GM10248 (cell line): Measurements from ENCODE around the gene DCLK1.

Experiments used
- CTCF ChIA-PET: fragments of 300-600 bp; sonication (Branson Sonifier 250); formaldehyde crosslinking; extraction: SDS; loops from one replicate; lab custom pipeline; 2021; ENCODE audit warnings: antibody characterized with exemption; lab: Yijun Ruan, JAX
- POLR2A ChIA-PET: fragments of 350-650 bp; sonication (Branson Sonifier 250); formaldehyde crosslinking; extraction: SDS; loops from one replicate; lab custom pipeline; 2020; ENCODE audit warnings: antibody characterized with exemption; lab: Yijun Ruan, JAX
- DNase-seq: peaks from one replicate; pipeline ENCODE4 v3.0.0; 2012; ENCODE audit errors: extremely low spot score
- TF ChIP-seq, protein P1 (sequence below): IDR thresholded peaks from 2 replicates; pipeline ENCODE4 v1.5.1; 2012; ENCODE audit warnings: mild to moderate bottlenecking, low read depth; ENCODE audit errors: extremely low read depth, missing control alignments, control extremely low read depth

The DCLK1 gene

DNA sequence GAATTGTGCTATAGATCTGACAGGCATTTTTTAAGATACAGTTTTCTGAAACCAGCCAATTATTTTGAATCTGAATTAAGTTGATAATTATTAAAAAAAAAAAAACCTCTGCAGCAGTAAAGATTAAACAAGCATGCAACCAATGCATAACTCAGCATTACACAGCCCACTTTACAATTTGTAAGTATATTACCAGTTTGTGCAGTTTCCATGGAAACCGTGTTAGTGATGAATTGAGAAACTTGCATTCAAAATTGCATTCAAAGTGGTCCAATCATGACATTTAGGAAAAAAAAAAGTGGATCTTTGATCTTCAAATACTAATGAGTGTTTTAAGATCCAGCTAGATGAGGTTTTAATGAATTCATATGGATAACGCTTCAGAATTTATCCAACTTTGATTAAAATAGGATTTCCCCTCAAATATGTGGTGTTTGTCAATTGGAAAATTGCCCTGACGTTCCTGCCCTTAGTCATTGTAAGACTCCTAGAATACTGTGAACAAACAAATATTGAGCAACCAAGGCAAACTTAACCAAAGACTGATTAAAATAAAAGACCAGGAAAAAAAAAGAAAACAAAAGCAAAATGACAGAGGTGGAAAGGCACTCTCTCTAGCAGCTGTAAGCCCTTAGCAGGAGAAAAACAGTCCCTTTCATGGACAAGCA lies 339.9 kb downstream of the DCLK1 start:
- no peak for DNase-seq
- ChIA-PET CTCF (interaction anchor here (1.0 kb wide), 1 partner anchor 27 kb away, joined by 3 read pairs; no protein-coding TSS in a partner anchor), POLR2A (no interaction called here)
- TF ChIP-seq, protein P1, sequence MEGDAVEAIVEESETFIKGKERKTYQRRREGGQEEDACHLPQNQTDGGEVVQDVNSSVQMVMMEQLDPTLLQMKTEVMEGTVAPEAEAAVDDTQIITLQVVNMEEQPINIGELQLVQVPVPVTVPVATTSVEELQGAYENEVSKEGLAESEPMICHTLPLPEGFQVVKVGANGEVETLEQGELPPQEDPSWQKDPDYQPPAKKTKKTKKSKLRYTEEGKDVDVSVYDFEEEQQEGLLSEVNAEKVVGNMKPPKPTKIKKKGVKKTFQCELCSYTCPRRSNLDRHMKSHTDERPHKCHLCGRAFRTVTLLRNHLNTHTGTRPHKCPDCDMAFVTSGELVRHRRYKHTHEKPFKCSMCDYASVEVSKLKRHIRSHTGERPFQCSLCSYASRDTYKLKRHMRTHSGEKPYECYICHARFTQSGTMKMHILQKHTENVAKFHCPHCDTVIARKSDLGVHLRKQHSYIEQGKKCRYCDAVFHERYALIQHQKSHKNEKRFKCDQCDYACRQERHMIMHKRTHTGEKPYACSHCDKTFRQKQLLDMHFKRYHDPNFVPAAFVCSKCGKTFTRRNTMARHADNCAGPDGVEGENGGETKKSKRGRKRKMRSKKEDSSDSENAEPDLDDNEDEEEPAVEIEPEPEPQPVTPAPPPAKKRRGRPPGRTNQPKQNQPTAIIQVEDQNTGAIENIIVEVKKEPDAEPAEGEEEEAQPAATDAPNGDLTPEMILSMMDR: no peak

DNA sequence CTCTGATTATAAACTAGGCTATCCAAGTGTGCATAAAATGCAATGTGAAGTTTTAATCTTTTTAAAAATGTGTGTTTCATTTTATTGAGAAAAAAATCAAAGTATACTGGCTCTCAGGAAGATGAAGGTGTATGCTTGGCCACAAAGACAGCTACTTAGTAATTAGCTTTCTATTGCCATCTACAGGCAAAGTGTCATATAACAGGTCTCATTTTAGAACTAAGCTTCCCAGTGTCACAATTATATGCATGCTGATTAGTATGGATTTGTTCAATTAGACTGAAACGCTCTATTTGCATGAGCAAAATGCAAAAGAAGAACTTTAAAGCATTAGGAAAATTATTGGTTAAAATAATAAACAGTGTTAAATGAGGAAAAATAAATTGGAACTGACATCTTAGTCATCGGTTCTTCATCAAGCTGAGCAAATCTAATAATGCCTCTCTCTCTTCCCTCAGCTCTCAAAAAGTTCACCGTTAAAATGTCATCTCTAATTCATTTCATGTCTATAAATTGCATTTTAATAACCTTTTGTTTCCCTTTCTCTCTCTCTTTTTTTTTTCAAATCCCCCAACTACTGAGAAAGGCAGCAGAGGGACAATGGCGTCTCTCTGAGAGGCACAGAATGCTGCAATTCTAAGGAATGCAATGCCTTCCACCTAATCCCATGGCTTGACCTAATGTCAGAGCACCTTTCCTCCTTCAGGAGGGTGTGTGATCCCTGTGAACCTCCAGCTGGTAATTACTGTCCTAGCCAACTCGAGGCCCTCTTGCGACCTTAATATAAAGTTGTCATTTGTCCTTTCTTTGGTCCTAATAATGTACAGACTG lies 341.6 kb downstream of the DCLK1 start:
- peak; percentile 18 for DNase-seq
- ChIA-PET CTCF (interaction anchor here (0.7 to 3.1 kb wide), 10 partner anchors 9 to 159 kb away, joined by 3 to 13 read pairs (median 4); no protein-coding TSS in a partner anchor), POLR2A (no interaction called here)
- TF ChIP-seq, protein P1: peak; percentile 45

DNA sequence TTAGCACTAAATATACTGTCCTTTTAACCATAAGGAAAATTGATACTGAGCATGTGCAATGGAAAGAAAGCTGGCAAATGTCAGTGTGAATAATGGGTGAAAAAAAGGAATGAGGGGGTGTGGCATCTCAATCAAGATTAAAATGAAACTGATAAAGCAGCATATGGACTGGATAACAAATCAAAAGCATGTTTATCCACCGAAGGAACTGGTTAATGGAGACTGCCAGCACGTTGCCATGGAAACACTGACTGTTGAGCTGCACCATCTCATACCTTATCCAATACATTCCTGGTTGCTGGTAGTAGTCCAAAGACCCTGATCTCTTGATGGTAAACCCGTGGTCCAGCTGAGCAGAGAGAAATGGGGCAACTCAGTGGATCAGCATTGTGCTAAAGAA lies 343.2 kb downstream of the DCLK1 start:
- TF ChIP-seq, protein P1: no peak
- no peak for DNase-seq
- ChIA-PET CTCF (interaction anchor here (1.4 to 3.1 kb wide), 3 partner anchors 12 to 157 kb away, joined by 4 to 13 read pairs (median 6); no protein-coding TSS in a partner anchor), POLR2A (no interaction called here)

DNA sequence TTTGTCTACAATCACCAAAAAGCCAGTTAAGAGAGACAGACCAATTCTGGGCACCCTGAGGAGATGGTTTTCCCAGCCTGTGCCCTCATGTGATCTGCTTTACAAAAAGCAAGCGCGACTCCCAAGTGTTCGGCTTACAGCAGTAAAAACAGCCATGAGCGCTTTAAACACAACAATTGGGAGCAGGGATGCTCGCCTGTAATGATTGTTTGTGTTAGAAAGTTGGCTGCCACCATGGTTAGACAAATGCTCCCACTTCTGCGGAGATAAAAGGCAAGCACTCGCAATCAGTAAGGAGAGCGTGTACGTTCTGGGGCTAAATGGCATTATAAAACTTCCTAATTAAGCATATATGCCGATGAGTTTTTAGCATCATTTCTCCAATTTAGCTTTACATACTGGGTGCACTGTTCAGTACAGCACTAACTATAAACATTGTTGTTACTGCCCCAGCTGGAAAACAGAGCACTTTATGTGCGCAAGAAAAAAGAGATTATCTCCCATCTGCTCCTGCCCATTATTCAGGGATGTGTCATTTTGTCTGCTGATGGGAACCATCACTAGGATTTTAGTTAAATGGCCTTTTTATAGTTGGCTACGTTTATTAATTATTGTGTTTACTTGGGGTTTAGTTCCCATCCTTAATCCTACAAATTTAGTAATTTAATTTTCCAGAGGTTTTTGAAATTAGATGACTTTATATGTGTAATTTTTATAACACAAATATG lies 345.4 kb downstream of the DCLK1 start:
- no peak for DNase-seq
- TF ChIP-seq, protein P1: no peak
- ChIA-PET POLR2A (no interaction called here), CTCF (no interaction called here)

DNA sequence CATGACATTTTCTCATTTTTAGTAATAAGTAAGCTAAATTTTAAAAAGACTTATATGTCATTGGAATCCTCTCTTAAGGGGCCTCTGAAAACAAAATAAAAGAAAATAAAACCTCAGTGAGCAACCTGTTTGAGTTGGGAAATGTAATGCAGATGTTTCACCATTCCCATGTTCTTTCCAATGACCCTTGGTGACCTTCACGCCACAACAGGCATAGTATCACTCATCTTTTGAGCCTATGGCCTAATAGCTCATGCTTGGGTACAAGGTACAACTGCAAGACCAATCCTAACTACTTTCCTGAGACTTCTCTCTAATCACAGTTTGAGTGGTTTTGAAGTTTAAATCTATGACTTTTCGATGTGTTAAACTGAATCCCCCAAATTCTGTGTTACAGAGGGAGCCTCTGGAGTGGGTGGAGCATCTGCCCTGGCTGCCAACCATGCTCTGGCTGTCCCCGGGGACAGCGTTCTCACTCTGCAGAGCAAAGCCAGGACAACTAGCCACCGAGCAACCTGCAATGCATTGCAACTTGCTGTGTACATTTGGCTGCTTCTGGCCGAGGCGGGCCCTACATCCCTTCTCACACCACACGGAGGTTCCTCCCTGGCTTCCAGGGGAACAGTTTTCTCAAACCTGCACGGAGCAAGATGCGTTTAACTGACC lies 346.8 kb downstream of the DCLK1 start:
- ChIA-PET CTCF (no interaction called here), POLR2A (no interaction called here)
- TF ChIP-seq, protein P1: no peak
- DNase-seq: no peak

DNA sequence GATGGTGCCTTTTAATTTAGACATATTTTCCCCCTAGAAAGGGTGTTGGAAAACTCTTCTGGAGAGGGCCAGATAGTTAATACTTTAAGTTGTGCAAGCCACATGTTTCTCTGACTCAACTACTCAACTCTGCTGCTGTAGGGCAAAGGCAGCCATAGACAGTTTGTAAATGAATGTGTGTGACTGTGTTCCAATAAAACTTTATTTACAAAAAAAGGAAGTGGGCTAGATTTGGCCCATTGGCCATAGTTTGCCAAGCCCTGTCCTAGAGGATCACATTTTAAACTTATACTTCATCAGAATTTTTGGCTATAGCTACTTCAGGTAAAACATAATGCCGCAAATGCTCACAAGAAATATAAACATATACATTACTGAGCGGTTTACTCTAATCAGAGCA lies 348.4 kb downstream of the DCLK1 start:
- POLR2A ChIA-PET: no interaction called here
- CTCF ChIA-PET: no interaction called here

More for the DNA sequence above, 348.4 kb downstream of the DCLK1 start:
- TF ChIP-seq, protein P1: no peak
- DNase-seq: no peak
